Mononuclear cell (primary cell): Measurements from ENCODE around the gene PPIF. TPM values are rescaled to one million over a fixed set of nuclear protein-coding genes. Genes with fewer than 3 reads are reported as not detected.
A peak's percentile ranks its signal among the peaks of the same experiment; 100 is the strongest.

Experiments used
- H3K27me3 ChIP-seq: 2 replicates; pipeline ENCODE4 v1.6.0; 2011; ENCODE audit warnings: low read length, control low read depth; ENCODE audit not compliant: insufficient read depth
- H3K4me1 ChIP-seq: 2 replicates; pipeline ENCODE4 v1.5.1; 2011; ENCODE audit warnings: mild to moderate bottlenecking, low read length, control low read depth; ENCODE audit not compliant: insufficient read depth
- H3K4me3 ChIP-seq: 2 replicates; pipeline ENCODE4 v1.5.1; 2011; ENCODE audit warnings: mild to moderate bottlenecking, low read length, moderate library complexity
- H3K9me3 ChIP-seq: 2 replicates; pipeline ENCODE4 v1.5.1; 2011; ENCODE audit warnings: low read depth, mild to moderate bottlenecking, control low read depth, low read length
- total RNA-seq: library from RNA; depleted of rRNA; stranded (reverse); fragments of >200 nt; gene quantifications from one replicate; pipeline ENCODE4 v1.2.3, GENCODE V29; 2012

Gene PPIF
- total RNA-seq, 1 donor = 146 TPM

- no peaks in the 10 kb centered on the region for H3K9me3 ChIP-seq
- H3K4me1 ChIP-seq = peaks cover 77% of the 10 kb centered on the region
- no peak overlapping the region for H3K4me3 ChIP-seq
- no peaks in the 10 kb centered on the region for H3K27me3 ChIP-seq
Measured at GRCh38 chr10:79346388-79347225, 662 bp upstream of the PPIF start.

GRCh38 chr10:79347894-79348639 lies 798 bp downstream of the PPIF start:
- no peaks in the 10 kb centered on the region for H3K27me3 ChIP-seq
- H3K4me1 ChIP-seq = peaks cover 88% of the 10 kb centered on the region
- peak overlapping the region; percentile 79 for H3K4me3 ChIP-seq
- no peaks in the 10 kb centered on the region for H3K9me3 ChIP-seq

GRCh38 chr10:79348640-79348988 lies 1.3 kb downstream of the PPIF start:
- H3K9me3 ChIP-seq = no peaks in the 10 kb centered on the region
- no peaks in the 10 kb centered on the region for H3K27me3 ChIP-seq
- peak overlapping the region; percentile 79 for H3K4me3 ChIP-seq
- H3K4me1 ChIP-seq = peaks cover 88% of the 10 kb centered on the region

- H3K27me3 ChIP-seq = no peaks in the 10 kb centered on the region
- H3K9me3 ChIP-seq = no peaks in the 10 kb centered on the region
- peaks cover 92% of the 10 kb centered on the region for H3K4me1 ChIP-seq
- peak overlapping the region; percentile 79 for H3K4me3 ChIP-seq
Measured at GRCh38 chr10:79349072-79349491, 1.8 kb downstream of the PPIF start.

GRCh38 chr10:79349766-79350406 lies 2.6 kb downstream of the PPIF start:
- H3K4me3 ChIP-seq = no peak overlapping the region
- peaks cover 95% of the 10 kb centered on the region for H3K4me1 ChIP-seq
- no peaks in the 10 kb centered on the region for H3K9me3 ChIP-seq
- no peaks in the 10 kb centered on the region for H3K27me3 ChIP-seq

GRCh38 chr10:79350407-79351154 lies 3.3 kb downstream of the PPIF start:
- H3K4me3 ChIP-seq = no peak overlapping the region
- H3K4me1 ChIP-seq = peaks cover 95% of the 10 kb centered on the region
- H3K9me3 ChIP-seq = no peaks in the 10 kb centered on the region
- no peaks in the 10 kb centered on the region for H3K27me3 ChIP-seq

GRCh38 chr10:79351332-79351731 lies 4.1 kb downstream of the PPIF start:
- H3K9me3 ChIP-seq = no peaks in the 10 kb centered on the region
- H3K27me3 ChIP-seq = no peaks in the 10 kb centered on the region
- H3K4me3 ChIP-seq = no peak overlapping the region
- H3K4me1 ChIP-seq = peaks cover 95% of the 10 kb centered on the region

- no peaks in the 10 kb centered on the region for H3K9me3 ChIP-seq
- H3K27me3 ChIP-seq = no peaks in the 10 kb centered on the region
- H3K4me3 ChIP-seq = no peak overlapping the region
- peaks cover 88% of the 10 kb centered on the region for H3K4me1 ChIP-seq
Measured at GRCh38 chr10:79352035-79352877, 5.0 kb downstream of the PPIF start.

- no peak overlapping the region for H3K4me3 ChIP-seq
- peaks cover 84% of the 10 kb centered on the region for H3K4me1 ChIP-seq
- H3K9me3 ChIP-seq = no peaks in the 10 kb centered on the region
- no peaks in the 10 kb centered on the region for H3K27me3 ChIP-seq
Measured at GRCh38 chr10:79353000-79353406, 5.7 kb downstream of the PPIF start.

- H3K27me3 ChIP-seq = no peaks in the 10 kb centered on the region
- H3K9me3 ChIP-seq = no peaks in the 10 kb centered on the region
- no peak overlapping the region for H3K4me3 ChIP-seq
- H3K4me1 ChIP-seq = peaks cover 76% of the 10 kb centered on the region
Measured at GRCh38 chr10:79353726-79354125, 6.5 kb downstream of the PPIF start.

- no peak overlapping the region for H3K4me3 ChIP-seq
- H3K9me3 ChIP-seq = no peaks in the 10 kb centered on the region
- no peaks in the 10 kb centered on the region for H3K27me3 ChIP-seq
- H3K4me1 ChIP-seq = peaks cover 72% of the 10 kb centered on the region
Measured at GRCh38 chr10:79354141-79354540, 6.9 kb downstream of the PPIF start.

GRCh38 chr10:79354615-79355014 lies 7.3 kb downstream of the PPIF start:
- Histone ChIP-seq H3K4me3 (no peak overlapping the region), H3K27me3 (no peaks in the 10 kb centered on the region), H3K4me1 (peaks cover 69% of the 10 kb centered on the region), H3K9me3 (no peaks in the 10 kb centered on the region)

- H3K9me3 ChIP-seq = no peaks in the 10 kb centered on the region
- H3K27me3 ChIP-seq = no peaks in the 10 kb centered on the region
- H3K4me1 ChIP-seq = peaks cover 67% of the 10 kb centered on the region
- H3K4me3 ChIP-seq = no peak overlapping the region
Measured at GRCh38 chr10:79355420-79356017, 8.2 kb downstream of the PPIF start.

GRCh38 chr10:79356104-79356503 lies 8.8 kb downstream of the PPIF start:
- Histone ChIP-seq H3K27me3 (no peaks in the 10 kb centered on the region), H3K9me3 (no peaks in the 10 kb centered on the region), H3K4me1 (peaks cover 62% of the 10 kb centered on the region), H3K4me3 (no peak overlapping the region)
